ENCODE data around the gene PPDPF.
"Not testable (repeated sequence)": the region's sequence is repeated elsewhere in the genome, so short reads cannot be mapped to it uniquely, and the experiment has no call there.

PPDPF gene

DNA sequence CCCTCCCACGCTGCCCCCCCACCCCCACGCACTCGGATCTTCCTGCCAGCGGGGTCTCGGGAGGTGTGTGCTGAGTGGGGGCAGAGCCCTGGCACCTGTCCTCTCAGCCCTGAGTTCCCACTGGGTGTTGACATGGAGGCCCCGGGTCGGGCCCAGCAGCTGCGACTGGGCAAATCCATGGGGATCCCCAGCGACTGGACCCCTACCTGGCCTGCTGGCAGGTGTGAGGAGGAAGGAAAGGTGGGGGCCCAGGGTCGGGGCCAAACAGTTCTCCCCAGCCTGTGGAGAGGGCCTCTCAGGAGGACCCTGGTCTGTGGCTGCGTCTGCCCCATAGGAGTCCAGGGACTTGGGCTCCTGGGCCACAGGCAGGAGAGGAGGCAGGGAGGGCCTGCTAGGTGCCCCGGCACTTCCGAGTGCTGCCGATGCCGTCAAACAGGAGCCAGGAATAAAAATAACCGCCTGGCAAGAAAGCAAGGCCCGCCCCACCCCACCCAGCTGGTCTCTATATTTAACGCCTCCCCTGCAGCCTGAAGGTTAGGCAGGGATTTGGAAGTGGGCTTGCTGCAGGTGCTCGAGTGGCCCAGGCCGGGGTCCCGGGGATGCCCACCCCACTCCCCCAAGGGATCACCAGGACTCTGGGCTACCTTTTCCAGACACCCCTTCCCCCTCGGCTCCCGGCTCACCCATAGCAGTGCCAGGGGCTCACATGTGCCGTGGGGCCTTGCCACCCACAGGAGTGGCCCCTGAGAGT, 20.2 kb upstream of the PPDPF start:
- DNase-seq (ENCODE audit: low read depth, low spot score), result no peak

DNA sequence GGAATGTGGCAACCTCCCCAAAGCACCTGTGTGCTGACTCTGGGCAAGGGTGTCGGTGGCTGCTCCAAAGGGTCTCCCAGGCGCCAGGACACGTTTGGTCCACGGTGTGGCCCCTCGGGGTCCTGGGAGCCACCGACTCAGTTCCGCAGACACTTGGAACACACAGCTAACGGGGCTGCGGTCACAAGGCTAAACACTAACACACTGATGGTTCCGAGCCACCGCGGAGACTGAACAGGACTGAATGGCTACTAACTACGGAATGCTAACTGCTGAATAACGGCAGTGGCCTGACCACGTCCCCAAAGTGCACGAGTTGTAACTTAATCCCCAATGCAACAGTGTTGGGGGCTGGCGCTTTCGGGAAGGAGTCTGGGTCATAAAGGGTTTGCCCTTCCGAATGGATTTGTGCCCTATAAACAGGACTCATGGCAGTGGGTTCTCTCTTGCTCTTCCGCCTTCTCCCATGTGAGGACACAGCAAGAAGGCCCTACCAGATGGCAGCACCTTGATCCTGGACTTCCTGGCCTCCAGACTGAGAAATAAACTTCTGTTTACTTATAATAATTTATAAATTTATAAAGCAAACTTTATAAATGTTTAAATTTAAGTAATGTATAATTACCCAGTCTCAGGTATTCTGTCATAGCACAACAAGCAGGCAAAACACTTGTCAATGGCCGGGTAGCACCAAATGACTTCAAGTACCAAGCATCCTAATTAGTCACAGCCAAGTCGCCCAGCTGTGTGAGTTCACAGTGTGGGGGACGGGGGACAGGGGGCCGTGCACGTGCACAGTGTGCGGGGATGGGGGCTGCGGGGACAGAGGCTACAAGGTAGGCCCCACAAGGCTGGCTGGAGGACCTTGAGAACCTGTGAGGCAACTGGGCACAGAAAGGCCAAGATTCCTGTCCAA, 19.4 kb upstream of the PPDPF start:
- DNase-seq (ENCODE audit: low read depth, low spot score), result no peak

DNA sequence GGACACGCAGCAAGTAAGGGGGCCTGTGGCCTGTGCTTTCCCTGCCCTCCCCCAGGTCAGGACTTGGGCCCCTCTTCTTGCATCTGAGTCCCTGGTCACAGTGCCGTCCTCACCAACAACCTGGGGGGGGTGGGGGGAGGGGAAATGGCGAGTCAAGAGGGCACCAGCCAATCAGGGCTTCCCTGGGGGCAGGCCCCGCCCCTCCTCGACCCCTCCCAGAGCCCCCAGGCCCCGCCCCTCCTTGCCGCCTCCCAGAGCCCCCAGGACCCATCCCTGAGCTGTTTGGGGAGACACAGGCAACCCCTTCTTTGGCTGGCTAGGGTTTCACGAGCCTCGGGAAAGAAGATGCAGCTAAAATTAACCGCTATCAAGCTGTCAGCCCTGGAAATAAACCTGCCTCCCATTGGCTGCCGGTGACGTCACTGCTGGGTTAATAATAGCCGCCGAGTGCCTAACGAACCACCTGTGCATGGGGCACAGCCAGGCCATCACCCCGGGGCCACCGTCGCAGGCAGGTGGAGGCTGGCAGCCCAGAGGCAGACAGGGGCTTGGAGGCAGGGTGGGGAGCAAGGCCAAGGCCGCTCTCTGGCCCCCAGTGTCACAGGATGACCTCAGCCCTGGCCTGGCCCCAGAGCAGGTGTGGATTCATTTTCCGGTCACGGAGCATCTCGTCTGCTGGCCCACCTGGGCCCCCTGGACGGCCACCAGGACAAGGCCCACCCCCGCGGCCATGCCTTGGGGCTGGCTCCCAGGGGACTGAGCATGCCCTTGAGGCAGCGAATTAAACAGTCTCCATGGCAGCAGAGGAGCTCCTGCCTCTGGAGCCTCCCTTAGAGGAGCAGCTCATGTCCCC, 18.5 kb upstream of the PPDPF start:
- no peak for DNase-seq (ENCODE audit: low read depth, low spot score)

DNA sequence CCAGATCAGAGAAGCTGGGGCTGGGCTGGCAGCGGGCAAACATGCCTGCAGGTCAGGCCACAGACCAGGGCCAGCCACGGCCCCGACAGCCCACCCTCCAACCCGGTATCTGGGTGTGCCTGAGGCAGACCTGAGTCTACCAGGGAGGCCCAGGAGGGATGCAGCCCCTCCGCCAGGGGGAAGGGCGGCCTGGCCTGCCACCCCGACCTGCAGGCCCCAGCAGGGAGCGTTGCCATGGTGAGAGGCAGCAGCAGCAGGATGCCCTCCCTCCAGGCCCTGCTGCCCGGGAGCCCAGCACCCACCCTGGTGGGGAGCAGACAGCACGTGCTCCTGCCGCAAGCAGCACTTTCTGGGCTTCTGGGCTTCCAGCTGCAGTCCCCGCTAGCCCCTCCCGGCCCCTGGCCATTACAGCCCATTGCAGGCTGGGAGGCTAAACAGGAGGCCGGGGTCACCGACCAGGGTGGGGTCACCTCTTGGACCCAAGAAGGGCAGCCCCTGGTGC, 17.8 kb upstream of the PPDPF start:
- no peak for DNase-seq (ENCODE audit: low read depth, low spot score)

DNA sequence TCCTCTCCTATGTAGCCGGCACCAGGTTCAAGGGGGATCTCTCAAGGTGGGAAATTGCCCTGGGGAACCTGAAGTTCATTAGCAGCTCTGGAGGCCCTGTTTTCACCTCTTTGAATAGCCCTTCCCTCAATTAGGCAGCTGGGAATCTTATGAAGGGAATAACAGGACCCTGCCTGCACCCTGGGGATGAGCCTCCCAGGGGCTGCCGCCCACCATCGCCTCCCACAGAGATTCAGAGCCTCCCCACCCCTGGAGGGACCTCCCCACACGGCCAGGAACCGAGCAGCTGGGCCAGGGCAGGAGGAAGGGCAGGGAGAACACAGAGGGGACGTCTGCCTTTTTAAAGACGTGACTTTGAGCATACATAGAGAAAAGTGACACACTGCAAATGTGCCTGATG, 17.0 kb upstream of the PPDPF start:
- DNase-seq (ENCODE audit: low read depth, low spot score), result no peak

DNA sequence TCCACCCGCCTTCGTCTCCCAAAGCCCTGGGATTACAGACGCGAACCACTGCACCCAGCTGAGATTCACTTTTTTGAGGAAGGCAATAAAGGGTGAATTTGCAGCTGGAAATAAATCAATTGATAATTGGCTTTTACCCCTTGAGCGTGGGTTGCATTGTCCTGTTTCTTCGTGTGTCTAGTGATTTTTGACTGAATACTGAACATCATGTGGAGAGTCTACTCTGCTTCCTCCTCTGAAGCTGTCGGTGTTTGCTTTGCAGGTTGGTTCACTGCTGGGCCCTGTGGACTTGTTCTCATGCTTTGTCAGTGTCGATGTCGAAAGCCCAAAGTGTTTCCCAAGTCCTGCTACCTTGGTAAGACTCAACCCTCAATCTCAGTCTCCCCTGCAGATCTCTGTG, 15.9 kb upstream of the PPDPF start:
- no peak for DNase-seq (ENCODE audit: low read depth, low spot score)

DNA sequence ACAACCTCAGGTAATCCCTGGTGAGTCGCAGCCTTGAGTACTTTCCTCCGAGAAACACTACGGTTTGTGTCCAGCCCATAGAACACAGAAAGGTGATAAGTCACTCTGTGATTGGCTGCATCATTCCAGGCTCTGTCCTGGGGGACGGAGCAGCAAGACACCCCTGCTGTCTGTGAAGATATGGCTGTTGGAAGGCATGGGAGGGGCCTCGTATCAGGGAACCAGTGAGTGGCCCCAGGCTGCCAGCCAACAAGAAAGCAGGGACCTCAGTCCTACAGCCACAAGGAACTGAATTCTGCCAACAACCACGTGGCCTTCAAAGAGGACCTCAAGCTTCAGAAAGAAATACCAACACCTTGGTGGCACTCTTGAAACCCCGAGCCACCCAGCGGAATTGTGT, 15.3 kb upstream of the PPDPF start:
- no peak for DNase-seq (ENCODE audit: low read depth, low spot score)

DNA sequence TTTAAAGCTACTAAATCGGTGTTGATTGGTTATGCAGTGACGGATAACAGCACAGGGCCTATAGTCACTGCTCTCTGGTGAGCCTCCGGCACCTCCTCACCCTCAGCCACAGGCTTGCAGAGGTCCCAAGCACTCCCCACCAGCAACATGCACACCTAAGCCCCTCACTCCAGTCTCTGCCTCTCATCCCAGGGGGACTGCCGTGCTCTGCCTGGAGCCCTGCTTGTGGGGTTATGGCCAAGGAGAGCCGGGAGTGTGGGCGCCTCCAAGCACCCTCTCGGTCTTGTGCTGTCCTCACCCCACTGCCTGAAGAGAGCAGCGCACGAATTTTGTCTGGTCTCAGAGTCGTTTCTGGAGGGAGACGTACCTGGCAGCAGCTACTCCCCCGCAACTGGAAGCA, 14.8 kb upstream of the PPDPF start:
- no peak for DNase-seq (ENCODE audit: low read depth, low spot score)

DNA sequence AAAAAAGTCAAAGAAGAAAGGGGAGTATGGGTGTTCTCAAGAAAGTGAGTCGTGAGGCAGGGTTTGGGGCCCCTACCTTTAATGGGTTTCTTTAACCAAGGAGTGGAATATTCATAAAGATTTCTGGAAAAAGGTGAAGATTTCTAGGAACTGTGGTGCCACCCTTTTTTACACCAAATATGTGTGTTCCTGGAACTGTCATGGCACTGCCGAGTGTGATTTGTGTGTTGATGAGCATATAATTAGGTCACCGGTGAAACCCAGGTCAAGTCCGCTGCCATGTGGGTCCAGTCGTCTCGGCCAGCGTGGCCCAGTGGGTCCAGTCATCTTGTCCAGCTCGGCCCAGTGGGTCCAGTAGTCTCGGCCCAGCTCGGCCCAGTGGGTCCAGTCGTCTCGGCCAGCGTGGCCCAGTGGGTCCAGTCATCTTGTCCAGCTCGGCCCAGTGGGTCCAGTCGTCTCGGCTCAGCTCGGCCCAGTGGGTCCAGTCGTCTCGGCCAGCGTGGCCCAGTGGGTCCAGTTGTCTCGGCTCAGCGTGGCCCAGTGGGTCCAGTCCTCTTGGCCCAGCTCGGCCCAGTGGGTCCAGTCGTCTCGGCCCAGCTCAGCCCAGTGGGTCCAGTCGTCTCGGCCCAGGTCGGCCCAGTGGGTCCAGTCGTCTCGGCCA, 13.4 kb upstream of the PPDPF start:
- DNase-seq (ENCODE audit: low read depth, low spot score), result no peak

DNA sequence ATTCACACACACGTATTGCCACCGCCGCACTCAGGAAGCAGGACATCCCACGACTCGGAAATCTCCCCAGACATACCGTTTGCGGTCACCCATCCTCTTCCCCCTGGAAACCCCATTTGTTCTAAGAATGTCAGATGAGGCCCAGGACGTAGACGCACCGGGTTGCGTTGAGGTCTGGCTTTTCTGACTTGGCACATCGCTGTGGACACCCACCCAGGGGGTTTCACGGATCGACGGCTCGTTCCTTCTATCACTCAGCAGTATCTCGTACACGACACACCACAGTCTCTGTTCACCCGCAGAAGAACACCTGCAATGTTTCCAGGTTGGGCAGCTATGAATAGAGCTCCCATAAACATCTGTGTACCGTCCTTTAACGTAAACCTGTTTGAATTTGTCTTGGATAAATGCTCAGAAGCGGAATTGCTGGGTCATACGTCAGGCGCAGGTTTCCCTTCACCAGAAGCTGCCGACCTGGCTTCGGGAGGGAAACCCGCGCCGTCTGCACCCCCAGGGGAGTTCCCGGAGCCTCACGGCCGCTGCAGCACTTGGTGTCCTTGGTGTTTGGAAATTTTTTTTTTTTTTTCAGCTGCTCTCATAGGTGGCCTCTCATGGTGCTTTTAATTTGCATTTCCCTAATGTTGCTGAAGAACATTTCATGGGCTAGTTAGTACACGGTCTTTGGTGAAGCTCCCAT, 12.3 kb upstream of the PPDPF start:
- no peak for DNase-seq (ENCODE audit: low read depth, low spot score)

DNA sequence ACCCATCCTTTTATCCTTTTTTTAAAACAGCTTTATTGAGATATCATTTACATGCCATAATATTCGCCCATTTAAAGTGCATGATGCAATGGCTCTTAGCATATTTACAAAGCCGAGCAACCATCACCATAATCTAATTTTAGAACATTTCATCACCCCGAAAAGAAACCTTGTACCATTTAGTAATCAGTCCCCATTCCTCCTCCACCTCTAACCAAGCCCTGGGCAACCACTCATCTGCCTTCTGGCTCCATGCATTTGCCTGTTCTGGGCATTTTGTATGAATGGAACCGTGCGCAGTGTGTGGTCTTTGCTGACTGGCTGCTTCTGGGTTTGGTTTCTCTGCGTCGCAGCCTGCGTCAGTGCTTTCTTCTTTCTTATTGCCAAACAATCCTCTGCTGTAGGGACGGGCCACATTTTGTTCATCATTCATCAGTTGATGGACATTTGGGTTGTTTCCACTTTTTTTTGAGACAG, 11.4 kb upstream of the PPDPF start:
- no peak for DNase-seq (ENCODE audit: low read depth, low spot score)

DNA sequence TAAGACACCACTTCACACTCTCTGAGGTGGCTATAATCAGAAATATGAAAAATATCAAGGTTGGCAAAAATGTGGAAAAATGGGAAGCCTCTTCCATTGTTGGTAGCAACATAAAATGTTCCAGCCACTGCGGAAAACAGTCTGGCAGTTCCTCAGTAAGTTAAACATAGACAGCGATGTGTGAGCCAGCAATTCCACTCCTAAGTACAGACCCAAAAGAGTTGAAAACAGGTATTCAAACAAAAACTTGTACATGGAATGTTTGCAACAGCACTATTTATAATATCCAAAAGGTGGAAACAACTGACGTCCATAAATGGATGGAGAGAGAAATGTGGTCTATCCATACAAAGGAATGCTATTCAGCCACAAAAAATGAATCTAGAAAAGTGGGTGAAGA, 7.4 kb upstream of the PPDPF start:
- DNase-seq (ENCODE audit: low read depth, low spot score), result no peak

DNA sequence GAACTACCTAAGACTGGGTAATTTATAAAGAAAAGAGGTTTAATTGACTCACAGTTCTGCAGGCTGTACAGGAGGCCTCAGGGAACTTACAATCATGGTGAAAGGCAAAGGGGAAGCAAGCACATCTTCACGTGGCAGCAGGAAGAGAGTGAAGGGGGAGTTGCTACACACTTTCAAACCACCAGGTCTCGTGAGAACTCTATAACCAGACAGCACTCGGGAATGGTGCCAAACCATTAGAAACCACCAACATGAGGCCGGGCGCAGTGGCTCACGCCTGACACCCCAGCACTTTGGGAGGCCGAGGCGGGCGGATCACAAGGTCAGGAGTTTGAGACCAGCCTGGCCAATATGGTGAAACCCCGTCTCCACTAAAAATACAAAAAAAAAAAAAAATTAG, 6.0 kb upstream of the PPDPF start:
- not testable (repeated sequence) for DNase-seq (ENCODE audit: low read depth, low spot score)

DNA sequence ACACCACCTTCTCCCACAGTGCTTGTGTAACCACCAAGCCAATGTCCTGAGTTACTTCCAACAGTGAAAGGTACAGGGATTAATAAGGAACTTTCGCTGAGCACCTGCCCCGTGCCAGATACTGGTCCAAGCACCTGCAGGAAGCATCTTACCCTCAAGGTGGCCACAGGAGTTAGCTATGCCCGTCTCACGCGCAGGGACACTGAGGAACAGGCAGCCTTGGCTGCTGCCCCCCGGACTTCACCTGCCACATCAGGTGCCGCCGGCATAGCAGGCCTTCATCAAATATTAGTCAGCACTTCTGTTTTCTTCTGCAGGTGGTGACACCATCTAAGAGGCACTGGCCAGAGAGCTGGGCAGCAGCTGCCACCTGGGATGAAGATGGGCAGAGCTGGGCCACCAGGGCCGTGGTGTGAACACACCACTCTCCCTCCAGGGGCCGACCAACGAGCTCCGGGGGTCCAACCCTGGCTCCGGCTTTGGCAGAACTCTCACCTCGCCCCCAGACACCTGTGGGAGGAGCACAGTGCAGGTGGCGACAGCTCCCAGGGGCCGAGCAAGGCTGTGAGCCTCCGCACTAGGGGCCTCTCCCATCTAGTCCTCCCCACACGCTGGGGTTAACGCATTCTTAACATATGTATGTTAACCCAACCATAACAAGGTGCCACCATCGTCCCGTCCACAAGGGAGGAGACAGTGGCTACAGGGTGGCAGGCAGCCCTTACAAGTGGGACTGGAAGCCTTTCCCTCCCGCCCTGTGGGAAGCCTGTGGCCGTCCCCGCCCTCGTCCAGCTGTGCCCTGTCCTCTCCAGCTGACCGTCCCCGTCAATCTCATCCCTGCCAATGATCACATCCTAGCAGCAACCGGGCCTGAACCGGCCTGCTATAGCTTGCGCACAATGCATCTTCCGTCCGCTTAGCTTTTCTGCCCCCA, 2.9 kb upstream of the PPDPF start:
- DNase-seq (ENCODE audit: low read depth, low spot score), result no peak

DNA sequence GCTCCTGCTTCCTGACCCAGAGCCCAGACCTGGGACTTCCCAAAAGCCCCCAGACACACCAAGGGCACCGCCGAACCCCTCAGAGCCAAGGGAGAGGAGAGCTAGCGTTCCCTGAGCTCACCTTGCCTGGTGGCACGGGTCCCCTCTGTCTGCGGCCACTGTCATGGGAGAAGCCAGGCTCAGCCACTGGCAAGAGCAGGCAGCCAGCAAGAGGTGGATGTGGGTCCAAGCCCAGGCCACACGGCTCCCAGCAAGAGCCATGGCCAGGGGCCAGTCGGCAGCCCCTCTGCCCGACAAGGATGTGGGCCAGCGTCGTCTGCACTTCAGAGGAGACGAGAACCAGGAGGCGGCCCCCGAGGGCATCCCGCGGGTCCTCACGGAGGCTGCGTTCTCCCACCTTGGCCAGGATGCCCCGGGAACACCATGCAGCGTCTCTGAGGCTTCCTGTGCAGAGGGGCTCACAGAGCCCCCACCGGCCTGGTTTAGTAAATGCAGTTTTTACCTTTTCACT, 2.2 kb upstream of the PPDPF start:
- DNase-seq (ENCODE audit: low read depth, low spot score), result no peak

DNA sequence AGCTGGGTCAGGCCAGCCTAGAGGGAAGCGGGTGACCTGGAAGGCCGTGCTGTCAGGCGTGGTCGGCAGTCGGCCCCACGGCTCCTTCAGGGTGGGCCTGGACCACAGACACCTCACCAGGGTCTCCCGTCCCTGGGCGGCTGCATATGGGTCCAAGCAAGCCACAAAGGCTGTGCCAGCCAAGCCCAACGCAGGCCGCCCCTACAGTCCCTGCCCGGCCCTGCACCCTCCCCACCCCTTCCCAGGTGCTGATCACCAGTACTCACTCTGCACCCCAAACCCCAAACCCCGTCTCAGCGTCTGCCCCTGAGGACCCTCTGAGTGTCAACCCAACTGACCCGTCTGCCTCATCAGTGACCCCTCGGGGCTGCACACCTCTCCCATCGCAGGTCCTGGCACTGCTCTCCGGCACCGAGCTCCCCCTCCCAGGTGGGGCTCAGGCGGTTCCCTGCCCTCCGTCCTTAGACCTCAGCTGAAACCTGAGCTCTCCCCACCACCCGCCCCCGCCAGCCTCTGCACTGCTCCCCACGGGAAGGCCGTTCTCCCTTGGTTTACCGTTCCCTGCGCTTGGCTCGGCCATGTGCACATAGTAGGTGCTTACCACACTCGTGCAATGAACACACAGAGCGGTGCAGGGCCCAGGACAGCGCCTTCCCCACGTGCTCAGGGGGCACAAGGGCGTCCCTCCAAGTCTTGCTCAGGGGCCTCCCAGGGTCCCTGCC, 1.5 kb upstream of the PPDPF start:
- DNase-seq (ENCODE audit: low read depth, low spot score), result no peak

DNA sequence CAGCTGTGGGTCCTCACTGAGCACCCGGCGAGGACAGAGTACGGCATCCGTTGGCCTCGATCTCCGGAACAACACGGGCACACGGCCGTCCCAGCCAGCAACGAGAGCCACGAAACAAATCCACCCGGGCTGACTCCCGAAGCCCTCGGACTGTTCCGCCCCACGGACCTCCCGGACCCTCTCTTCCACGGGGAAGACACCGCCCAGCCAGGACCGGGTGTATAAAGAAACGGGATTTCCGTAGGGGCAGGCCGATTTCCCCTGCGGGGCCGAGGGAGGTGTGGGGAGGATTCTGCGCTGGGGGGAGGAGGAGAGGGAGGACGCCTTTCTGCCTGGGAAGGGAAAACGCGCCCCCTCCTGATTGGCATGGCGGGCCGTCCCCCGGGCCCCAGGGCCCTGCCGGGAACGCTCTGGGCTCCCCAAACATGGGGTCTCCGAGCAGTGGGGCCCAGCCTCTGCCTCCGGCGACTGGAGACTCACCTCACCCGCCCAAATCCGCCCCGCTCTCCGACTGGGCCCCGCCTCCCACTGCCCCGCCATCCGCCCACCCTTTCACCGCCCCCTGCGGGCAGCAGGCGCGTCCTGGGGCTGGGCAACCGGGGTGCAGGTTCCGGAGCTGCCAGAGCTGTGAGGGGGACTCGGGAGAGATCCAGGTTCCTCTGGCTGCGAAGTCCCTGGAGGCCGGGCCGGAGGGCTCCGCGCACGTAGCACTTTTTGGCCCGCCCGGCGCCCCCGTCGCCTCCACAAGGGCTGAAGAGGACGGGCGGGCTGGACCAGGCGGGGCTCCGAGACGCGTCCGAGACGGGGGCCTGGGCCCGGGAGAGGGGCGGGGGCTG, 679 bp upstream of the PPDPF start:
- DNase-seq (ENCODE audit: low read depth, low spot score), result no peak
